ENCODE data around the gene TIMM8A.

The TIMM8A gene

GRCh38 chrX:101385026-101385684, 36.6 kb upstream of the TIMM8A start:
- Histone ChIP-seq H3K27me3 (ENCODE audit: insufficient read depth, low read length) (no peaks in the 10 kb centered on the region), H3K9ac (ENCODE audit: low read depth, low read length) (no peak overlapping the region), H3K36me3 (ENCODE audit: insufficient read depth, low read depth, low read length) (no peaks in the 10 kb centered on the region), H3K27ac (ENCODE audit: low read length) (no peak overlapping the region), H3K4me1 (ENCODE audit: insufficient read depth, low read length) (no peaks in the 10 kb centered on the region), H3K4me3 (ENCODE audit: low read length) (no peak overlapping the region), H3K9me3 (ENCODE audit: insufficient read depth, low read depth, low read length) (no peaks in the 10 kb centered on the region)

GRCh38 chrX:101383679-101384205, 35.2 kb upstream of the TIMM8A start:
- Histone ChIP-seq H3K9me3 (ENCODE audit: insufficient read depth, low read depth, low read length) (no peaks in the 10 kb centered on the region), H3K4me1 (ENCODE audit: insufficient read depth, low read length) (no peaks in the 10 kb centered on the region), H3K4me3 (ENCODE audit: low read length) (no peak overlapping the region), H3K27me3 (ENCODE audit: insufficient read depth, low read length) (no peaks in the 10 kb centered on the region), H3K27ac (ENCODE audit: low read length) (no peak overlapping the region), H3K9ac (ENCODE audit: low read depth, low read length) (no peak overlapping the region), H3K36me3 (ENCODE audit: insufficient read depth, low read depth, low read length) (no peaks in the 10 kb centered on the region)

GRCh38 chrX:101377547-101377946, 29.0 kb upstream of the TIMM8A start:
- H3K36me3 ChIP-seq (ENCODE audit: insufficient read depth, low read depth, low read length) = no peaks in the 10 kb centered on the region
- H3K4me1 ChIP-seq (ENCODE audit: insufficient read depth, low read length) = no peaks in the 10 kb centered on the region
- no peaks in the 10 kb centered on the region for H3K27me3 ChIP-seq (ENCODE audit: insufficient read depth, low read length)
- no peaks in the 10 kb centered on the region for H3K9me3 ChIP-seq (ENCODE audit: insufficient read depth, low read depth, low read length)
- H3K9ac ChIP-seq (ENCODE audit: low read depth, low read length) = no peak overlapping the region
- no peak overlapping the region for H3K4me3 ChIP-seq (ENCODE audit: low read length)
- no peak overlapping the region for H3K27ac ChIP-seq (ENCODE audit: low read length)

GRCh38 chrX:101370888-101371504, 22.5 kb upstream of the TIMM8A start:
- Histone ChIP-seq H3K27me3 (ENCODE audit: insufficient read depth, low read length) (no peaks in the 10 kb centered on the region), H3K4me1 (ENCODE audit: insufficient read depth, low read length) (no peaks in the 10 kb centered on the region), H3K4me3 (ENCODE audit: low read length) (no peak overlapping the region), H3K9me3 (ENCODE audit: insufficient read depth, low read depth, low read length) (no peaks in the 10 kb centered on the region), H3K27ac (ENCODE audit: low read length) (no peak overlapping the region), H3K36me3 (ENCODE audit: insufficient read depth, low read depth, low read length) (no peaks in the 10 kb centered on the region), H3K9ac (ENCODE audit: low read depth, low read length) (no peak overlapping the region)

- Histone ChIP-seq H3K27ac (ENCODE audit: low read length) (no peak overlapping the region), H3K27me3 (ENCODE audit: insufficient read depth, low read length) (no peaks in the 10 kb centered on the region), H3K9ac (ENCODE audit: low read depth, low read length) (no peak overlapping the region), H3K36me3 (ENCODE audit: insufficient read depth, low read depth, low read length) (no peaks in the 10 kb centered on the region), H3K9me3 (ENCODE audit: insufficient read depth, low read depth, low read length) (no peaks in the 10 kb centered on the region), H3K4me1 (ENCODE audit: insufficient read depth, low read length) (no peaks in the 10 kb centered on the region), H3K4me3 (ENCODE audit: low read length) (no peak overlapping the region)
Observed at GRCh38 chrX:101369687-101370086, 21.1 kb upstream of the TIMM8A start.

GRCh38 chrX:101368800-101369199, 20.3 kb upstream of the TIMM8A start:
- no peaks in the 10 kb centered on the region for H3K27me3 ChIP-seq (ENCODE audit: insufficient read depth, low read length)
- H3K36me3 ChIP-seq (ENCODE audit: insufficient read depth, low read depth, low read length) = no peaks in the 10 kb centered on the region
- H3K9me3 ChIP-seq (ENCODE audit: insufficient read depth, low read depth, low read length) = no peaks in the 10 kb centered on the region
- H3K4me3 ChIP-seq (ENCODE audit: low read length) = no peak overlapping the region
- H3K4me1 ChIP-seq (ENCODE audit: insufficient read depth, low read length) = no peaks in the 10 kb centered on the region
- no peak overlapping the region for H3K9ac ChIP-seq (ENCODE audit: low read depth, low read length)
- no peak overlapping the region for H3K27ac ChIP-seq (ENCODE audit: low read length)

- Histone ChIP-seq H3K36me3 (ENCODE audit: insufficient read depth, low read depth, low read length) (no peaks in the 10 kb centered on the region), H3K27ac (ENCODE audit: low read length) (no peak overlapping the region), H3K4me3 (ENCODE audit: low read length) (no peak overlapping the region), H3K9ac (ENCODE audit: low read depth, low read length) (no peak overlapping the region), H3K4me1 (ENCODE audit: insufficient read depth, low read length) (no peaks in the 10 kb centered on the region), H3K9me3 (ENCODE audit: insufficient read depth, low read depth, low read length) (no peaks in the 10 kb centered on the region), H3K27me3 (ENCODE audit: insufficient read depth, low read length) (no peaks in the 10 kb centered on the region)
Observed at GRCh38 chrX:101365301-101365795, 16.8 kb upstream of the TIMM8A start.

GRCh38 chrX:101362757-101363156, 14.2 kb upstream of the TIMM8A start:
- no peaks in the 10 kb centered on the region for H3K27me3 ChIP-seq (ENCODE audit: insufficient read depth, low read length)
- H3K4me1 ChIP-seq (ENCODE audit: insufficient read depth, low read length) = no peaks in the 10 kb centered on the region
- no peak overlapping the region for H3K4me3 ChIP-seq (ENCODE audit: low read length)
- no peak overlapping the region for H3K9ac ChIP-seq (ENCODE audit: low read depth, low read length)
- no peaks in the 10 kb centered on the region for H3K9me3 ChIP-seq (ENCODE audit: insufficient read depth, low read depth, low read length)
- no peaks in the 10 kb centered on the region for H3K36me3 ChIP-seq (ENCODE audit: insufficient read depth, low read depth, low read length)
- no peak overlapping the region for H3K27ac ChIP-seq (ENCODE audit: low read length)

GRCh38 chrX:101362116-101362515, 13.6 kb upstream of the TIMM8A start:
- Histone ChIP-seq H3K4me1 (ENCODE audit: insufficient read depth, low read length) (no peaks in the 10 kb centered on the region), H3K27me3 (ENCODE audit: insufficient read depth, low read length) (no peaks in the 10 kb centered on the region), H3K36me3 (ENCODE audit: insufficient read depth, low read depth, low read length) (no peaks in the 10 kb centered on the region), H3K9ac (ENCODE audit: low read depth, low read length) (no peak overlapping the region), H3K9me3 (ENCODE audit: insufficient read depth, low read depth, low read length) (no peaks in the 10 kb centered on the region), H3K4me3 (ENCODE audit: low read length) (no peak overlapping the region), H3K27ac (ENCODE audit: low read length) (no peak overlapping the region)

- no peaks in the 10 kb centered on the region for H3K36me3 ChIP-seq (ENCODE audit: insufficient read depth, low read depth, low read length)
- H3K9ac ChIP-seq (ENCODE audit: low read depth, low read length) = no peak overlapping the region
- no peak overlapping the region for H3K4me3 ChIP-seq (ENCODE audit: low read length)
- no peaks in the 10 kb centered on the region for H3K27me3 ChIP-seq (ENCODE audit: insufficient read depth, low read length)
- H3K27ac ChIP-seq (ENCODE audit: low read length) = no peak overlapping the region
- no peaks in the 10 kb centered on the region for H3K4me1 ChIP-seq (ENCODE audit: insufficient read depth, low read length)
- H3K9me3 ChIP-seq (ENCODE audit: insufficient read depth, low read depth, low read length) = no peaks in the 10 kb centered on the region
Observed at GRCh38 chrX:101360390-101360789, 11.8 kb upstream of the TIMM8A start.

GRCh38 chrX:101359966-101360365, 11.4 kb upstream of the TIMM8A start:
- Histone ChIP-seq H3K4me3 (ENCODE audit: low read length) (no peak overlapping the region), H3K27me3 (ENCODE audit: insufficient read depth, low read length) (no peaks in the 10 kb centered on the region), H3K4me1 (ENCODE audit: insufficient read depth, low read length) (no peaks in the 10 kb centered on the region), H3K27ac (ENCODE audit: low read length) (no peak overlapping the region), H3K9ac (ENCODE audit: low read depth, low read length) (no peak overlapping the region), H3K36me3 (ENCODE audit: insufficient read depth, low read depth, low read length) (no peaks in the 10 kb centered on the region), H3K9me3 (ENCODE audit: insufficient read depth, low read depth, low read length) (no peaks in the 10 kb centered on the region)

- H3K9ac ChIP-seq (ENCODE audit: low read depth, low read length) = no peak overlapping the region
- H3K4me1 ChIP-seq (ENCODE audit: insufficient read depth, low read length) = no peaks in the 10 kb centered on the region
- no peak overlapping the region for H3K4me3 ChIP-seq (ENCODE audit: low read length)
- H3K36me3 ChIP-seq (ENCODE audit: insufficient read depth, low read depth, low read length) = no peaks in the 10 kb centered on the region
- no peak overlapping the region for H3K27ac ChIP-seq (ENCODE audit: low read length)
- H3K27me3 ChIP-seq (ENCODE audit: insufficient read depth, low read length) = no peaks in the 10 kb centered on the region
- no peaks in the 10 kb centered on the region for H3K9me3 ChIP-seq (ENCODE audit: insufficient read depth, low read depth, low read length)
Observed at GRCh38 chrX:101357166-101357795, 8.7 kb upstream of the TIMM8A start.
